OCI-LY7 (cell line): Measurements from ENCODE around the gene C16orf86. TPM values are rescaled to one million over a fixed set of nuclear protein-coding genes. Genes with fewer than 3 reads are reported as not detected.

Experiments used
- BruUV-seq: library from RNA; stranded (reverse); fragments of 400-500 nt; replicated peaks from 2 replicates; lab custom pipeline; 2021; lab: Mats Ljungman, UMichigan
- CTCF ChIA-PET: fragments of 300-600 bp; sonication (Branson Sonifier 250); formaldehyde crosslinking; loops from one replicate; lab custom pipeline; 2022; ENCODE audit warnings: antibody characterized with exemption; ENCODE audit not compliant: unreplicated experiment; lab: Charles Lee
- POLR2A ChIA-PET: fragments of 300-600 bp; sonication (Branson Sonifier 250); formaldehyde crosslinking; loops from one replicate; lab custom pipeline; 2022; ENCODE audit warnings: antibody characterized with exemption; lab: Charles Lee
- DNase-seq: peaks from one replicate; pipeline ENCODE4 v3.0.0-alpha.2; 2015; ENCODE audit warnings: low spot score
- H2AFZ ChIP-seq: fragments of 200-600 bp; sonication (generic), shearing (Covaris generic); 2 replicates; pipeline ENCODE4 v1.6.1; 2014; ENCODE audit warnings: mild to moderate bottlenecking, antibody characterized with exemption, low read length, moderate library complexity
- H3K27ac ChIP-seq: fragments of 200-600 bp; sonication (generic); 2 replicates; pipeline ENCODE4 v1.5.1; 2014; ENCODE audit warnings: mixed run types, low read depth, mild to moderate bottlenecking, moderate library complexity, low read length, inconsistent platforms; ENCODE audit not compliant: poor library complexity, severe bottlenecking
- H3K36me3 ChIP-seq: fragments of 200-600 bp; sonication (generic); 2 replicates; pipeline ENCODE4 v1.6.1; 2014; ENCODE audit warnings: mild to moderate bottlenecking, antibody characterized with exemption, low read length, moderate library complexity, mixed read lengths; ENCODE audit not compliant: insufficient read depth
- H3K4me1 ChIP-seq: fragments of 200-600 bp; sonication (generic); 2 replicates; pipeline ENCODE4 v1.5.1; 2014; ENCODE audit warnings: mild to moderate bottlenecking, low read length; ENCODE audit not compliant: insufficient read depth, poor library complexity, severe bottlenecking
- H3K4me2 ChIP-seq: fragments of 200-600 bp; sonication (generic); 2 replicates; pipeline ENCODE4 v1.6.1; 2014; ENCODE audit warnings: mild to moderate bottlenecking, low read length
- H3K4me3 ChIP-seq: fragments of 200-600 bp; sonication (generic); 2 replicates; pipeline ENCODE4 v1.5.1; 2014; ENCODE audit warnings: mild to moderate bottlenecking, low read depth, low read length; ENCODE audit not compliant: poor library complexity, severe bottlenecking
- H3K79me2 ChIP-seq: fragments of 200-600 bp; sonication (generic); 2 replicates; pipeline ENCODE4 v1.6.1; 2016; ENCODE audit warnings: low read depth, mild to moderate bottlenecking, low read length, moderate library complexity, mixed read lengths; ENCODE audit not compliant: insufficient read depth
- H3K9me2 ChIP-seq: fragments of 200-600 bp; sonication (generic); 2 replicates; pipeline ENCODE4 v1.6.1; 2016; ENCODE audit warnings: mild to moderate bottlenecking, low read length, mixed read lengths; ENCODE audit not compliant: insufficient read depth
- H3K9me3 ChIP-seq: fragments of 200-600 bp; sonication (generic); 2 replicates; pipeline ENCODE4 v1.6.1; 2014; ENCODE audit warnings: mild to moderate bottlenecking, mixed run types, low read length, mixed read lengths
- H4K20me1 ChIP-seq: fragments of 200-600 bp; sonication (generic); 2 replicates; pipeline ENCODE4 v1.6.1; 2014; ENCODE audit warnings: mild to moderate bottlenecking, antibody characterized with exemption, low read length, moderate library complexity, mixed read lengths; ENCODE audit not compliant: insufficient read depth
- EZH2phosphoT487 ChIP-seq: fragments of 200-600 bp; sonication (generic); IDR thresholded peaks from 2 replicates; pipeline ENCODE4 v1.6.1; 2018; ENCODE audit warnings: low read depth, borderline replicate concordance, mild to moderate bottlenecking, mixed run types, antibody characterized with exemption, low read length, moderate library complexity, mixed read lengths
- intact Hi-C: fragments of 100-400 bp; cut with micrococcal nuclease; formaldehyde crosslinking; loops from one replicate; pipeline ENCODE4 v1.10.0; 2022; ENCODE audit not compliant: unreplicated experiment
- total RNA-seq, 2 experiments: library from RNA; depleted of rRNA in 1 of 2; stranded (reverse); fragments of >200 nt in 1 of 2; shearing (Covaris generic) in 1 of 2; gene quantifications; 2 replicates each; pipeline ENCODE4 v1.2.3, GENCODE V29; 2014 to 2022
- TF ChIP-seq, protein P1 (sequence below): fragments of 200-600 bp; sonication (generic); conservative IDR thresholded peaks from 2 replicates; pipeline ENCODE4 v1.5.1; 2014; ENCODE audit warnings: mild to moderate bottlenecking, antibody characterized with exemption, low read length, moderate library complexity, mixed read lengths

The C16orf86 gene
- total RNA-seq, 2 experiments from 2014 or later = 4.7 to 7.8 TPM

DNA sequence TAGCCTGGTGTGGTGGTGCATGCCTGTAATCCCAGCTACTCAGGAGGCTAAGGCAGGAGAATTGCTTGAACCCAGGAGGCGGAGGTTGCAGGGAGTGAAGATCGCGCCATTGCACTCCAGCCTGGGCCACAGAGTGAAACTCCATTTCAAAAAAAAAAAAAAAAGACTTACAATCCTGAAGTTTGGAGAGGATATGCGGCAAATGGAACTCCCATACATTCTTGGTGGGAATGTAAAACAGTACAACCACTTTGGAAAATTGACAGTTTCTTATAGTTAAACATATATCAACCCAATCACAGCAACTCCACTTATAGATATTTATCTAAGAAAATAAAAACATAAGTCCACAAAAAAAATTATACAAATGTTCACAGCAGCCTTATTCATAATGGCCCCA lies 40.6 kb downstream of the C16orf86 start:
- Histone ChIP-seq H2AFZ (no peak overlapping the region), H3K9me3 (no peaks in the 10 kb centered on the region), H3K4me1 (peaks cover 5% of the 10 kb centered on the region), H3K9me2 (no peaks in the 10 kb centered on the region), H3K79me2 (peaks cover 4% of the 10 kb centered on the region; the same call in 1 of the 2 replicates), H3K4me2 (no peak overlapping the region), H3K36me3 (no peaks in the 10 kb centered on the region), H3K27ac (no peak overlapping the region), H4K20me1 (no peaks in the 10 kb centered on the region), H3K4me3 (no peak overlapping the region)
- ChIA-PET CTCF (no interaction called here), POLR2A (interaction anchor here (0.9 kb wide), 1 partner anchor 35 kb away, joined by 4 read pairs; no protein-coding TSS in a partner anchor)
- TF ChIP-seq EZH2phosphoT487 = no peak
- TF ChIP-seq, protein P1, sequence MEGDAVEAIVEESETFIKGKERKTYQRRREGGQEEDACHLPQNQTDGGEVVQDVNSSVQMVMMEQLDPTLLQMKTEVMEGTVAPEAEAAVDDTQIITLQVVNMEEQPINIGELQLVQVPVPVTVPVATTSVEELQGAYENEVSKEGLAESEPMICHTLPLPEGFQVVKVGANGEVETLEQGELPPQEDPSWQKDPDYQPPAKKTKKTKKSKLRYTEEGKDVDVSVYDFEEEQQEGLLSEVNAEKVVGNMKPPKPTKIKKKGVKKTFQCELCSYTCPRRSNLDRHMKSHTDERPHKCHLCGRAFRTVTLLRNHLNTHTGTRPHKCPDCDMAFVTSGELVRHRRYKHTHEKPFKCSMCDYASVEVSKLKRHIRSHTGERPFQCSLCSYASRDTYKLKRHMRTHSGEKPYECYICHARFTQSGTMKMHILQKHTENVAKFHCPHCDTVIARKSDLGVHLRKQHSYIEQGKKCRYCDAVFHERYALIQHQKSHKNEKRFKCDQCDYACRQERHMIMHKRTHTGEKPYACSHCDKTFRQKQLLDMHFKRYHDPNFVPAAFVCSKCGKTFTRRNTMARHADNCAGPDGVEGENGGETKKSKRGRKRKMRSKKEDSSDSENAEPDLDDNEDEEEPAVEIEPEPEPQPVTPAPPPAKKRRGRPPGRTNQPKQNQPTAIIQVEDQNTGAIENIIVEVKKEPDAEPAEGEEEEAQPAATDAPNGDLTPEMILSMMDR = no peak
- intact Hi-C loops = no loop called here
- no peak for DNase-seq
- no TSS peak for BruUV-seq

DNA sequence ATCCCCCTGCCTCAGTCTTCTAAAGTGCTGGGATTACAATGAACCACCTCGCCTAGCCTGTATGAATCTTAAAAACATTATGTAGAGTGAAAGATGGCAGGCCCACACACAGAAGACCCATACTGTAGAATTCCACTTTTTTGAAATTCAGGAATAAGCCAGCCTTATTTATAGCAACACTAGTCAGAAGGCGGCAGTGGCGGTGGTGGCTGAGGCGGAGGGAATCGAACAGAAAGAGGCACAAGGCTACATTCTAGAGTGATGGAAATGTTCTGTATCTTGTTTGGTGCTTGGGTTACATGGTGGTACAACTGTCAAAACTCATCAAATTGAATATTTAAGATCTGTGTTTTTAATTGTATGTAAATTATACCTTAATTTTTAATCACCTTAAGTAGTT lies 41.2 kb downstream of the C16orf86 start:
- DNase-seq = no peak
- ChIA-PET POLR2A (interaction anchor here (0.6 to 1.0 kb wide), 2 partner anchors 15 to 1456 kb away, joined by 4 to 5 read pairs; no protein-coding TSS in a partner anchor), CTCF (no interaction called here)
- intact Hi-C loops = no loop called here
- H3K4me2 ChIP-seq = no peak overlapping the region
- peaks cover 4% of the 10 kb centered on the region; the same call in 1 of the 2 replicates for H3K79me2 ChIP-seq
- no peaks in the 10 kb centered on the region for H3K9me2 ChIP-seq
- TF ChIP-seq, protein P1 = no peak
- no peak for TF ChIP-seq EZH2phosphoT487
- no peak overlapping the region for H3K4me3 ChIP-seq
- peaks cover 5% of the 10 kb centered on the region for H3K4me1 ChIP-seq
- no peak overlapping the region for H3K27ac ChIP-seq
- H3K9me3 ChIP-seq = no peaks in the 10 kb centered on the region
- H2AFZ ChIP-seq = no peak overlapping the region
- no TSS peak for BruUV-seq
- no peaks in the 10 kb centered on the region for H4K20me1 ChIP-seq
- no peaks in the 10 kb centered on the region for H3K36me3 ChIP-seq

DNA sequence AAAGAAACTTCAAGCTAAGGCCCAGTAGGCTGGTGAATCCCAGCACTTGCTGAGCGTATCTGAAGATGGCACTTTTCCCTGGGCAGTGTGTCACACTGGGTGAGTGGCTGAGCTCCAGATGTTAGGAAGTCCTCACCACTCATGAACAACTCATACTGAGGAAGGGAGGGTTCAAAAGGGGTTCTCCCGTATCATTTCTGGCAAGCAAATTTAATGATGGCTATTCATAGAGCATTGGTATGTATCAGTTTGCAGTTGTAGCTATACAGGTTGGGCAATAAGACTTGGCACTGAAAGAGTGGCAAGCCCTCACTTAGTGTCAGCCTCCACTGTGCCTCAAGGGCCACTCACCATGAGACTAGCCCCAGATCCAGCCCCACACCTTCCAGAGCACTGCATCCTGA lies 41.8 kb downstream of the C16orf86 start:
- Histone ChIP-seq H3K9me2 (no peaks in the 10 kb centered on the region), H3K4me3 (no peak overlapping the region), H3K4me2 (no peak overlapping the region), H2AFZ (no peak overlapping the region), H3K36me3 (no peaks in the 10 kb centered on the region), H3K9me3 (no peaks in the 10 kb centered on the region), H4K20me1 (no peaks in the 10 kb centered on the region), H3K27ac (no peak overlapping the region), H3K79me2 (peaks cover 3% of the 10 kb centered on the region; the same call in 1 of the 2 replicates), H3K4me1 (peaks cover 5% of the 10 kb centered on the region)
- BruUV-seq = no TSS peak
- no peak for DNase-seq
- POLR2A ChIA-PET = interaction anchor here (0.6 to 1.0 kb wide), 3 partner anchors 16 to 1455 kb away, joined by 3 to 5 read pairs (median 4); no protein-coding TSS in a partner anchor
- no peak for TF ChIP-seq EZH2phosphoT487
- TF ChIP-seq, protein P1 = no peak
- intact Hi-C loops = no loop called here
- CTCF ChIA-PET = no interaction called here
